ENCODE measurements around the gene PLCL2. TPM values are rescaled to one million over a fixed set of nuclear protein-coding genes. Genes with fewer than 3 reads are reported as not detected.
A peak's percentile ranks its signal among the peaks of the same experiment; 100 is the strongest.

Gene PLCL2
- total RNA-seq, 1 experiment from 2014 or later = 0.51 TPM

DNA sequence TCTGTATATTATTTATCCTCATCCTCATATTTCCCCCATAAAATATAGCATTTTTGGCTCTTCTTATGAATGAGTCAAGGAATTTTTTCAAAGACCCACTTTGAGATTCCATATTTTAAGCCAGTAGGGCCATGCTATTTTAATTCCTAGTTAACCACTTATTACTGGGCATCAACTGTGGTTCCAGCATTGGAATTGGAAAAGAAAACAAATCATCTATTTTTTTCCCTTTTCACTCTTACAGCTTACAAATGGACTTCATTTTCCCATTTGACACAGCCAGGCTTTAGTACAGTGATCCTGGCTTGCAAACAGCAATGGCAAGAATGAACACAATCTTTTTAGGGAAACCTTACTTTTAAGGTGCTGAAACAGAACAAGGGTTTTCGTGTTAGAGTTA lies 19.4 kb upstream of the PLCL2 start:
- no TSS peak for BruUV-seq (replicated peaks)
- Mint-ChIP-seq H3K27ac (ENCODE audit: low read depth, unreplicated experiment) (no peak overlapping the region), H3K4me1 (ENCODE audit: insufficient read depth, unreplicated experiment) (no peaks in the 10 kb centered on the region), H3K9me3 (ENCODE audit: unreplicated experiment) (no peaks in the 10 kb centered on the region), H3K4me3 (ENCODE audit: unreplicated experiment) (no peak overlapping the region), H3K36me3 (ENCODE audit: insufficient read depth, unreplicated experiment) (no peaks in the 10 kb centered on the region), H3K27me3 (ENCODE audit: insufficient read depth, unreplicated experiment) (peaks cover 25% of the 10 kb centered on the region)
- TF ChIP-seq, protein P1, sequence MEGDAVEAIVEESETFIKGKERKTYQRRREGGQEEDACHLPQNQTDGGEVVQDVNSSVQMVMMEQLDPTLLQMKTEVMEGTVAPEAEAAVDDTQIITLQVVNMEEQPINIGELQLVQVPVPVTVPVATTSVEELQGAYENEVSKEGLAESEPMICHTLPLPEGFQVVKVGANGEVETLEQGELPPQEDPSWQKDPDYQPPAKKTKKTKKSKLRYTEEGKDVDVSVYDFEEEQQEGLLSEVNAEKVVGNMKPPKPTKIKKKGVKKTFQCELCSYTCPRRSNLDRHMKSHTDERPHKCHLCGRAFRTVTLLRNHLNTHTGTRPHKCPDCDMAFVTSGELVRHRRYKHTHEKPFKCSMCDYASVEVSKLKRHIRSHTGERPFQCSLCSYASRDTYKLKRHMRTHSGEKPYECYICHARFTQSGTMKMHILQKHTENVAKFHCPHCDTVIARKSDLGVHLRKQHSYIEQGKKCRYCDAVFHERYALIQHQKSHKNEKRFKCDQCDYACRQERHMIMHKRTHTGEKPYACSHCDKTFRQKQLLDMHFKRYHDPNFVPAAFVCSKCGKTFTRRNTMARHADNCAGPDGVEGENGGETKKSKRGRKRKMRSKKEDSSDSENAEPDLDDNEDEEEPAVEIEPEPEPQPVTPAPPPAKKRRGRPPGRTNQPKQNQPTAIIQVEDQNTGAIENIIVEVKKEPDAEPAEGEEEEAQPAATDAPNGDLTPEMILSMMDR (IDR thresholded peaks at IDR 0.05; ENCODE audit: unreplicated experiment) = no peak
- ChIA-PET CTCF (interaction anchor here (0.7 kb wide), 1 partner anchor 220 kb away, joined by 3 read pairs; no protein-coding TSS in a partner anchor), POLR2A (no interaction called here)
- intact Hi-C loops (cut with micrococcal nuclease) = no loop called here
- DNase-seq (ENCODE audit: unreplicated experiment) = no peak

DNA sequence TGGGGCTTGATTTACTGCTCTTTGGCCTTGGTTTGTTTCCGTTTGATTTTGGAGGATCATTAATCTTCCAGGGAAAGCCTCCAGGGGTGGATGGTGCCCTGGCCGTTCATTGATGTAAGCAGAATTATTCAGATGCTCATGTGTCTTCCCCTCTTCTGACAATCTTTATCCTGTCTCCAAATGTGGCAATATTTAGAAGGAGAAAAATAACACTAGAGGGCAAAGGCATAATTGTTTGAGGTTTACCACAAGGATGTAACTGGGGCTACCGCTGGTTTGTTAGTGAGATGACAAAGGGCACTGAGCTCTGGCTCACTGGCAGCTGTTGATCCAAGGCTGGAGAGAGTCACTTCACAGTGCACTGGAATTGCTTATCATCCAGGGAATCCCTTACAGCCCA lies 18.2 kb upstream of the PLCL2 start:
- DNase-seq (ENCODE audit: unreplicated experiment) = peak; percentile 51
- CTCF ChIA-PET = no interaction called here
- no TSS peak for BruUV-seq (replicated peaks)

DNA sequence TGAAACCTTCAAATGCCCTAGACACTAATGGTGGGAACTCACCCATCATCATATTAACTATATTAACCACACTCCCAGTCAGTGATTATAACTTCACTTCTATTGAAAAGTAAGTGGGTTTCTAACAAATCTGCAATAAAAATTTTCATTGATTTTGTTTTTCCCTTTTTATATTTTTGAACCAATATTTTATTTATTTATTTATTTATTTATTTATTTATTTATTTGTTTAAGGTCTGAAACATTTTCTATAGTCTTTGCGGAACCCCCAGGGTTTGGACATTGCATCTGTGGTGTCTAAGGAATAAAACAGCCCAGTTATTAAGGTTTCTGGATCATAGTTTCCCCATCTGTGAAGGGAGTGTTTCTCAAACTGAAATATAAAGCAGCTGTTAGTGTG lies 16.2 kb upstream of the PLCL2 start:
- ChIA-PET POLR2A (no interaction called here), CTCF (interaction anchor here (0.6 to 1.2 kb wide), 2 partner anchors 26 to 228 kb away, joined by 3 to 6 read pairs; no protein-coding TSS in a partner anchor)
- no peaks in the 10 kb centered on the region for H3K36me3 Mint-ChIP-seq (ENCODE audit: insufficient read depth, unreplicated experiment)
- peaks cover 5% of the 10 kb centered on the region for H3K4me1 Mint-ChIP-seq (ENCODE audit: insufficient read depth, unreplicated experiment)
- no TSS peak for BruUV-seq (replicated peaks)
- no peak for DNase-seq (ENCODE audit: unreplicated experiment)
- H3K27me3 Mint-ChIP-seq (ENCODE audit: insufficient read depth, unreplicated experiment) = peaks cover 48% of the 10 kb centered on the region
- H3K9me3 Mint-ChIP-seq (ENCODE audit: unreplicated experiment) = no peaks in the 10 kb centered on the region
- H3K4me3 Mint-ChIP-seq (ENCODE audit: unreplicated experiment) = no peak overlapping the region
- H3K27ac Mint-ChIP-seq (ENCODE audit: low read depth, unreplicated experiment) = no peak overlapping the region
- TF ChIP-seq, protein P1 (IDR thresholded peaks at IDR 0.05; ENCODE audit: unreplicated experiment) = no peak
- intact Hi-C loops (cut with micrococcal nuclease) = no loop called here

More for the DNA sequence above, 18.2 kb upstream of the PLCL2 start:
- POLR2A ChIA-PET = interaction anchor here (0.6 kb wide), 1 partner anchor 30 kb away, joined by 3 read pairs; no protein-coding TSS in a partner anchor
- intact Hi-C loops (cut with micrococcal nuclease) = no loop called here
- no peaks in the 10 kb centered on the region for H3K9me3 Mint-ChIP-seq (ENCODE audit: unreplicated experiment)
- H3K4me3 Mint-ChIP-seq (ENCODE audit: unreplicated experiment) = no peak overlapping the region
- H3K36me3 Mint-ChIP-seq (ENCODE audit: insufficient read depth, unreplicated experiment) = no peaks in the 10 kb centered on the region
- peaks cover 29% of the 10 kb centered on the region for H3K27me3 Mint-ChIP-seq (ENCODE audit: insufficient read depth, unreplicated experiment)
- no peak overlapping the region for H3K27ac Mint-ChIP-seq (ENCODE audit: low read depth, unreplicated experiment)
- TF ChIP-seq, protein P1 (IDR thresholded peaks at IDR 0.05; ENCODE audit: unreplicated experiment) = no peak
- no peaks in the 10 kb centered on the region for H3K4me1 Mint-ChIP-seq (ENCODE audit: insufficient read depth, unreplicated experiment)

DNA sequence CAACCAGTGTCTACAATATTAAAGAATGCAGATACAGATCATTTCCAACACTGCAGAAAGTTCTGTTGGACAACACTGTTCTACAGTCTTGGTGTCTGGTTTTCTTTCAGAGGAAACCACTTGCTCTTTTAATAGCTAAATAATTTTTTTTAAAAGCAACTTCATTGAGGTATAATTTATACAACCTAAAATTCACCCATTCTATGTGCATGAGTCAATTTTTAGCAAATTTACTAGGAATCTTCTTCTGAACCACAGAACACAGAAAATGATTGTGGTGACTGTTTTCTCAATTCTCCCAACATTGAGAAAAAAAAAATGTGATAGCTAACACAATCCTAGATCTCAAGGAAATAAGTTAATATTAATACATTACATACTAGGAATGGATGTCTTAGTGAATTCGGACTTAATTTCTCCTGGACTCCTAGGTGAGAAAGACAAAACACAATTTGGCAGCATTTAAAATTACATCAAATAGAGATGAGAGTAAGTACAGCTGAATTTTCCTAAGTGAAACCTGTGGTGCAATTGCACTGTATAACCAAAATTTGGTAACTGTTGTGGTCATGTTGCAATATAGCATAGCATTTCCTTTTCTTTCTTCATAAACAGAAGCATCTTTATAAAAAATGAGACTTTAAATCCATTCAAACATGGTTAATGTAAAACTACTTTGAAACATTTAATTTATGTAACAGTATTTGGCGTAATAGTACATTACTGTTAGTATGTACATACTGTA lies 15.3 kb upstream of the PLCL2 start:
- no peak for DNase-seq (ENCODE audit: unreplicated experiment)

More for the DNA sequence above, 15.3 kb upstream of the PLCL2 start:
- no peaks in the 10 kb centered on the region for H3K36me3 Mint-ChIP-seq (ENCODE audit: insufficient read depth, unreplicated experiment)
- intact Hi-C loops (cut with micrococcal nuclease) = no loop called here
- H3K9me3 Mint-ChIP-seq (ENCODE audit: unreplicated experiment) = no peaks in the 10 kb centered on the region
- POLR2A ChIA-PET = interaction anchor here (0.6 kb wide), 2 partner anchors 15 to 46 kb away, joined by 3 read pairs; no protein-coding TSS in a partner anchor
- H3K4me1 Mint-ChIP-seq (ENCODE audit: insufficient read depth, unreplicated experiment) = peaks cover 5% of the 10 kb centered on the region
- H3K27ac Mint-ChIP-seq (ENCODE audit: low read depth, unreplicated experiment) = no peak overlapping the region
- no TSS peak for BruUV-seq (replicated peaks)
- TF ChIP-seq, protein P1 (IDR thresholded peaks at IDR 0.05; ENCODE audit: unreplicated experiment) = no peak
- no peak overlapping the region for H3K4me3 Mint-ChIP-seq (ENCODE audit: unreplicated experiment)
- H3K27me3 Mint-ChIP-seq (ENCODE audit: insufficient read depth, unreplicated experiment) = peaks cover 55% of the 10 kb centered on the region
- CTCF ChIA-PET = interaction anchor here (0.6 kb wide), 1 partner anchor 227 kb away, joined by 3 read pairs; no protein-coding TSS in a partner anchor

All from MCF 10A (cell line).